Stimulated activated CD8-positive, alpha-beta memory T cell treated with anti-CD3 and anti-CD28 coated beads, Interleukin-2, amount 100 ng/mL, for 48 hours (primary cell): ENCODE data around the gene EFHD1.

Experiments used
- DNase-seq, 2 donors: peaks; one replicate each; pipeline ENCODE4 v3.0.0-alpha.2; 2020; ENCODE audit warnings: low read depth in 2 of 2

The EFHD1 gene

DNA sequence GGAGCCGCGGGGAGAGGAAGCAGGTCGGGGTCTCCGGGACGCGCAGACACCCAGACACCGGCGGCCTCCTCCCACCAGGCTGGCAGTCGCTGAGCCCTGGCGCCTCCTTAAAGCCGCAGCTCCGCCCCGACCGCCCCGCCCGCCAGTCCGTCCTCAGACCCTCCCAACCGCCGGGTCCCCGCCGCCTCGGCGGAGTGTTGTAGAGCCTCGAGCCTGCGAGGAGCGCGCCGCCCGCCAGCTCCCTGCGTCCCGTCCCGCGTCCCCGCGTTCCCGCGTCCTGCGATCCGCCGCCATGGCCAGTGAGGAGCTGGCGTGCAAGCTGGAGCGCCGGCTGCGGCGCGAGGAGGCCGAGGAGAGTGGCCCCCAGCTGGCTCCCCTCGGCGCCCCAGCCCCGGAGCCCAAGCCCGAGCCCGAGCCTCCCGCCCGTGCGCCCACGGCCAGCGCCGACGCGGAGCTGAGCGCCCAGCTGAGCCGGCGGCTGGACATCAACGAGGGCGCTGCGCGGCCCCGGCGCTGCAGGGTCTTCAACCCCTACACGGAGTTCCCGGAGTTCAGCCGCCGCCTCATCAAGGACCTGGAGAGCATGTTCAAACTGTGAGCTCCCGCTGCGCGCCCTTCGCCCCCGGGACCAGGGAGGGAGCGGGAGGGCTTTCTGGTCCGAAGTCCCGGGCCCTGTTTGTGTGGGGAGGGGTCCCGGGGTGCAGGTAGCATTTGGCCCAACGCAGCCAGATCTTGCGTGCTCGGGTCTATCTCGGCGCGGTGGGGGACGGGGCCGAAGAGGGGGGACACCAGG lies at the start of gene EFHD1:
Gene EFHD1 (plus strand): TSS at position 192 of the 793 bp plus-strand sequence. CDS start 101 bp downstream, at position 293.
- DNase-seq = peak; percentile 36 to 45

- no peak for DNase-seq
These were observed 49.2 kb upstream of the EFHD1 start for GRCh38 chr2:232584238-232584637.

DNA sequence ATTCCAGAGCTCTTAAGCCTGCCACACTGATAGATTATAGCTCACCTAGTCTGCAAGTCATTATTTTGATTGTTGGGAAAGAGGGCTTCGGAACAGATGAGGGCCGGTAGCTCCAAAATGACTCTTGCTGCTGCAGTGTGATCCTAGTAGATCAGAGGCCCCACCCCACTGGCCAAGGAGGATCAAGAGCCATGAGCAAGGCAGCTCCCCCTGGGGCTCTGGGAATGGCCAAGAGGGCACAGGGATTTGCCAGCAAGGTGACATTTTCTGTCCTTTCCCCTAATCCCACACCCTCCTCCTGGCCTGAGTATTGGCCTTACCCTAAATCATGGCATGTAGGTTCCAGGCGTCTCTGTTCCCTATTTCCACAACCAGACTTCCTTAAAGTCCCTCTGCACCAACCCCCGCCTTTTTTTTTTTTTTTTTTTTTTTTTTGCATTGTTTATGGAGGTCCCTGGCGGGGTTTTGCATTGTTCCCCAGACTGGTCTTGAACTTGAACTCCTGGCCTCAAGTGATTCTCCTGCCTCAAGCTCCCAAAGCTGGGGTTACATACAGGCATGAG lies 46.4 kb upstream of the EFHD1 start:
- DNase-seq = no peak

DNA sequence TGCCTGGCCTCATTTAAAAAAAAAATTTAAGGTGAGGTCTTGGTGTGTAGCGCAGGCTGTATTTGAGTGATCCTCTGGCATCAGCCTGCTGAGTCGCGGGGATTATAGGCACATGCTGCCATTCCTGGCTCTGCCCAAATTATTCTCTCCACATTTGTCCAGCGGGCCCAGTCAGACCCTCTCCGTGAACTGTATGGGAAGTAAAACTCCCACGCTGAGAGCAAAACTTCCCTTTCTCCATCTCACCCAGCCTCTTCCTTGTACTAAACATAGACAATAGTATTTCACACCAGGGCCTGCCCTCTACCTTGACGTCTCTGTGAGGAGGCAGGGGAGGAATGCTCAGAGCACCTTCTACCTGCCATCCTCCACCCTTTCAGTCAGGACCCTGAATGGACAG lies 45.9 kb upstream of the EFHD1 start:
- no peak for DNase-seq

- DNase-seq = no peak
These were observed 45.4 kb upstream of the EFHD1 start for GRCh38 chr2:232588031-232588430.

- DNase-seq = no peak
These were observed 44.5 kb upstream of the EFHD1 start for GRCh38 chr2:232588680-232589585.

DNA sequence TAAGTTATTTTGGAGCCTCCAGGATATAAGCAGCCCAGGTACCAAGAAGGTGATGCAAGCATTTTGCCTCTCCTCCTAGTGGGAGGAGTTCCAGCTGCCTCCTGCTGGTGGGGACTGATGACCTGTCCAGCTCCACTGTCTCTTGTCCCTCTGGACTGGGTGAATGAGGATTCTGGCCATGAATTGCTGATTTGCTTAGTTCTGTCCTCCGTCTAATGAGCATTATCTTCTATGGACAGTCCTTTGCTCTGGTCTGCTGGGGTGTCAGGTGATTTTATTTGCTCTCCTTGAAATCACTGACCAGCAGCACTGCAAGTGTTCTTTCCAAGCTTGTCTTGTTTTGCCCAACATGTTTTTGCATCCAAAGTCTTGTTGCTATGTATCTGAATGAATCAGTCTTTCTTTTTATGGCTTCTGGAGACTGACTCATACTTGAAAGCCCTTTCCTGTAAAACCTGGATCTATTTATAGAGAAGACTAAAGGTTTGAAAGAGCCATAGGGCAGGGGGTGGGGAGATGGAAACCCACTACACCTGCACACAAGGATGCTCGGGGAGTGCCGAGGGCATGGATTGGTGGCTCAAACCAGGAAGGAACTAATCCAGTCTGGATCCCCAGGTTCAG lies 40.5 kb upstream of the EFHD1 start:
- DNase-seq = no peak

- DNase-seq = no peak
These were observed 39.4 kb upstream of the EFHD1 start for GRCh38 chr2:232593982-232594381.

DNA sequence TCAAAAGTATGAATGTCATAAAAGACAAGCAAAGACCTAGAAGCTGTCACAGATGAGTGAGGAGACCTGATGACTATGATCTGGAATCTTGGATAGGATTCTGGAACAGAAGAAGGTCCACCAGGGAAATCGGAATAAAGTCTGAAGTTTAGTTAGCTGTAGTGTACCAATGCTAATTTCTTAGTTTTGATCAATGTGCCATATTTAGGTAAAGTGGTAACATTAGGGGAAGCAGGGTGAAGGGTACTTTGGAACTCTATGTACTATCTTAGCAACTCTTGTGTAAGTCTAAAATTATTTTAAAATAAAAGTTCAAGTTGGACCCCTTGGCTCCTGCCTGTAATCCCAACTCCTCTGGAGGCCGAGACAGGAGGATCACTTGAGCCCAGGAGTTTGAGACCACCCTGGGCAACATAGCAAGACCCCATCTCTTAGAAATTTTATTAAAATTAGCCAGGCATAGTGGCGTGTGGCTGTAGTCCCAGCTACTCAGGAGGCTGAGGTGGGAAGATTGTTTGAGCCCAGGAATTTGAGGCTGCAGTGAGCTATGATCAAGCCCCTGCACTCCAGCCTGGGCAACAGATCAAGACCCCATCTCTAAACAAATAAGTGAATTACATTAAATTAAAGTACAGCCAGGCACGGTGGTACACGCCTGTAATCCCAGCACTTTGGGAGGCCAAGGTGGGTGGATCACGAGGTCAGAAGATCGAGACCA lies 35.9 kb upstream of the EFHD1 start:
- no peak for DNase-seq

DNA sequence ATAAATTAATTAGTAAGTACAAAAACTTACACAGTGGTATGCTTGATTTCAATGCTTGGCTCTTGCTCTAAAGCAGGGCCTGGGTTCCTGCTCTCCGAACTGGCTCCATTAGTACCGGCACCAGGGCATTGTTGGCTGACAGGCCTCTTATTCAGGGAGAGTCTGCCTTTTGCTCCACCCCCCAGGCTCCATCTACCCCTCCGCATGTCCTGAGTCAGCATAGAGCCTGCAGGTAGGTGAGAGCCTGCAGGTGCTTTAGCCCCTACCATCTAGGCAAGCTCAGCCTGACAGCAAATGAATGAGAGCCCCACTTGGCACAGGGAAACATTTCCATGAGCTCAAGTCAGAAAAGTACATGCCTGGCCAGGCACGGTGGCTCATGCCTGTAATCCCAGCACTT lies 35.1 kb upstream of the EFHD1 start:
- DNase-seq = no peak

DNA sequence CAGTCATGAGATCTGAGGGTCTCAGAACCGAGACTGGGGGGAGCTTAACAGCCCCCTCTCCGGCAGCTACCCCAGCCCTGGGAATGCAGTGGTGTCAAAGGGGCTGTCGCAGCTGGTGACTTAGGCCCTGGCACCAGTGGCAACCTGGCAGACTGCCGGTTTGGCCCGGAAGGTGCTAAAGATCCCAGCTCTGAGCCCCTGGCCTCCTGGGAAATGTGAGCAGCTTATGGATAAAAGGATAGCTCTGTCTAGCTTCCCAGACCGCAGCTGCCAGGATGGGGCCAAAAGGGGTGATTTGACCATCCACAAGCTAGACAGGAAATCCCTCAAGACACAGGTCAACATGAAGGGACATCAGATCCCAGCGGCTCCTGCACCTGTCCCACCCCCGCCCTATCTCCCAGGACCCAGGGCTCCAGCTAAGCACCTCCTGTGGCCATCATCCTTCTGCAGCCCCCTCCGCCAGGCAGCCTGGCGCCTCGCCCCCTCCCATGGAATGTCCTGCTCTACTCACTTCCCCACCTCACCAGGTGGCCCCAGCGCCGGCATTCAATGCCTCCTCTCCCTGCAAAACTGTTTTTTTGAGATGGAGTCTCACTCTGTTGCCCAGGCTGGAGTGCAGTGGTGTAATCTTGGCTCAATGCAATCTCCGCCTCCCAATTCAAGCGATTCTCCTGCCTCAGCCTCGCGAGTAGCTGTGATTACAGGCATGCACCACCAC lies 33.2 kb upstream of the EFHD1 start:
- DNase-seq = no peak

DNA sequence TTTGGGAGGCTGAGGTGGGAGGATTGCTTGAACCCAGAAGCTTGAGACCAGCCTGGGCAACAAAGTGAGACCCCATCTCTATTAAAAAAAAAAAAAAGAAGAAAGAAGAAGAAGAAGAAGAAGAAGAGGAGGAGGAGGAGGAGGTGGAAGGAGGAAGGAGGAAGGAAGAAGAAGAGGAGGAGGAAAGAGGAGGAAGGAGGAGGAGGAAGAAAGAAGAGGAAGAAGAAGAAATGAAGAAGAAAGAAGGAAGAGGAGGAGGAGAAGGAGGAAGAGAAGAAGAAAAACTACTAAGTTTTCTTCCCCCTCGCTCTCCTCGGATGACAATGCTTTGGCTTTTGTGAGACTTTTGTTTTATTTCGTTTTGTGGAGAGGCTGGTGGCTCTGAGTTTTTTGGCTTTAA lies 30.1 kb upstream of the EFHD1 start:
- DNase-seq = no peak

- no peak for DNase-seq
These were observed 28.9 kb upstream of the EFHD1 start for GRCh38 chr2:232604535-232604934.

DNA sequence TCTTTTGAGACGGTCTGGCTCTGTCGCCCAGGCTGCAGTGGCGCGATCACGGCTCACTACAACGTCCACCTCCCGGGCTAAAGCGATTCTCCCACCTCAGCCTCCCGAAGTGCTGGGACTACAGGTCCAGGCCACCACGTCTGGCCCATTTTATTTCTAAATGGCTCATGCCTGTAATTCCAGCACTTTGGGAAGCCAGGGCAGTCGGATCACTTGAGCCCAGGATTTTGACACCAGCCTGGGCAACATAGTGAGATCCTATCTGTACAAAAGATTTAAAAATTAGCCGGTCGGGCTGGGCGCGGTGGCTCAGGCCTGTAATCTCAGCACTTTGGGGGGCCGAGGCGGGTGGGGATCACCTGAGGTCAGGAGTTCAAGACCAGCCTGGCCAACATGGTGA lies 26.4 kb upstream of the EFHD1 start:
- DNase-seq = no peak

DNA sequence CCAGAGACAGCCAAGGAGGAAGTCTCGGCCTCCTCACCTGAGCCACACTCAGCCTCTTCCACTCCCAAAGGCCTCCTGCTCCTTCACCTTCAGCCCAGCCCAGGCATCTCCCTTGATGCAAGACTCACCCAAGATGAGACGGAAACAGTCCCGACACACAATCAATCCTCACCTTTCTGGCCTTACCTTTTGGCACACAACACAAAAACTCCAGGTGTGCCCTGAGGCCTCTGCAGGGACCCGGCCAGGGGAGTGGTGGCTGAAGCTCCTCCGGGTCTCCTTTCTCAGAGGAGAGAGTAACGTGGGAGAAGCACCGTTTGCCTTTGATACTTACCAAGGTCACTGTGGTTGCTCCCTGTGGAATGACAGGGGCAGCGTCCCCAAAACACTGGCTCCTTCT lies 23.8 kb upstream of the EFHD1 start:
- no peak for DNase-seq

DNA sequence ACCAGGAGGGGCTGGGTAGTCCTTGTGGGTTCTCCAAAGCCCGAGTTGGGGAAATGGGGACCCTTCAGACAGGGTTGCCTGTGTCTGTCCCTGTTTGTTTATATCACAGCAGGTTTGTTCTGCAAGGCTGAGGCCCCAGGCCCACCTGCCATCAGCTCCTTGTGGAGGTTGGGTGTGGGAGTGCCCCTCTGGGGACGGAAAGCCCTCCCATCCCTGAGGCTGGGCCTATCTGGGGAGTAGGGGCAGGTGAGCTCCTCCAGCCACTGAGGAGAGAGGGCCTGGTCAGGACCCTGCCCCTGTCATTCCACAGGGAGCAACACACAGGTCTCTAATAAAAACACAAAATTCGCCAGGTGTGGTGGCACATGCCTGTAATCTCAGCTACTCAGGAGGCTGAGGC lies 23.3 kb upstream of the EFHD1 start:
- no peak for DNase-seq

DNA sequence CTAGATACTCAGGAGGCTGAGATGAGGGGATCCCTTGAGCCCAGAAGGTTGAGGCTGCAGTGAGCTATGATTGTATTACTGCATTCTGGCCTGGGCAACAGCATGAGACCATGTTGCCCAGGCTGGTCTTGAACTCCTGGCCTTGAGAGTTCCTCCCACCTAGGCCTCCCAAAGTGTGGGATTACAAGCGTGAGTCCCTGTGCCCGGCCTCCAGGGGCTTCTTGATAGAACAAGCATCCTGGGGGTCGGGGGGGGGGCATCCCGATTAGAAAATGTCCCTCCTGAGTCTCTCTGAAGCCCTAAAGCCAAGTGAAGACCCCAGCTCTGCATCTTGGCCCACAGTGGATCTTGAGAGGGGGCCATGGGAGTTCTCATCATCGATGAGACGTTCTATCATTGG lies 22.3 kb upstream of the EFHD1 start:
- DNase-seq = no peak

GRCh38 chr2:232611559-232612218 lies 21.7 kb upstream of the EFHD1 start:
- peak; percentile 55 to 77 for DNase-seq

- DNase-seq = no peak
These were observed 19.8 kb upstream of the EFHD1 start for GRCh38 chr2:232613538-232614134.

GRCh38 chr2:232615339-232615738 lies 18.1 kb upstream of the EFHD1 start:
- no peak for DNase-seq
